D341Med (cell line): ENCODE results near the gene CNEP1R1.
A peak's percentile ranks its signal among the peaks of the same experiment; 100 is the strongest.
"Not testable (repeated sequence)": the region's sequence is repeated elsewhere in the genome, so short reads cannot be mapped to it uniquely, and the experiment has no call there.

Source experiments
- DNase-seq: peaks from one replicate; pipeline ENCODE4 v3.0.0; 2012; ENCODE audit warnings: low spot score

CNEP1R1 gene, protein sequence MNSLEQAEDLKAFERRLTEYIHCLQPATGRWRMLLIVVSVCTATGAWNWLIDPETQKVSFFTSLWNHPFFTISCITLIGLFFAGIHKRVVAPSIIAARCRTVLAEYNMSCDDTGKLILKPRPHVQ

GRCh38 chr16:50024684-50025536, at the start of gene CNEP1R1:
Gene CNEP1R1, plus strand, starts transcription at chr16:50025225. Its CDS starts 91 bp downstream, at chr16:50025316.
- DNase-seq, result peak; percentile 98

- no peak for DNase-seq
These were observed 47.6 kb upstream of the CNEP1R1 start for GRCh38 chr16:49977427-49977826.

- DNase-seq, result no peak
These were observed 46.3 kb upstream of the CNEP1R1 start for GRCh38 chr16:49978569-49979326.

GRCh38 chr16:49980166-49980565, 44.9 kb upstream of the CNEP1R1 start:
- no peak for DNase-seq

DNA sequence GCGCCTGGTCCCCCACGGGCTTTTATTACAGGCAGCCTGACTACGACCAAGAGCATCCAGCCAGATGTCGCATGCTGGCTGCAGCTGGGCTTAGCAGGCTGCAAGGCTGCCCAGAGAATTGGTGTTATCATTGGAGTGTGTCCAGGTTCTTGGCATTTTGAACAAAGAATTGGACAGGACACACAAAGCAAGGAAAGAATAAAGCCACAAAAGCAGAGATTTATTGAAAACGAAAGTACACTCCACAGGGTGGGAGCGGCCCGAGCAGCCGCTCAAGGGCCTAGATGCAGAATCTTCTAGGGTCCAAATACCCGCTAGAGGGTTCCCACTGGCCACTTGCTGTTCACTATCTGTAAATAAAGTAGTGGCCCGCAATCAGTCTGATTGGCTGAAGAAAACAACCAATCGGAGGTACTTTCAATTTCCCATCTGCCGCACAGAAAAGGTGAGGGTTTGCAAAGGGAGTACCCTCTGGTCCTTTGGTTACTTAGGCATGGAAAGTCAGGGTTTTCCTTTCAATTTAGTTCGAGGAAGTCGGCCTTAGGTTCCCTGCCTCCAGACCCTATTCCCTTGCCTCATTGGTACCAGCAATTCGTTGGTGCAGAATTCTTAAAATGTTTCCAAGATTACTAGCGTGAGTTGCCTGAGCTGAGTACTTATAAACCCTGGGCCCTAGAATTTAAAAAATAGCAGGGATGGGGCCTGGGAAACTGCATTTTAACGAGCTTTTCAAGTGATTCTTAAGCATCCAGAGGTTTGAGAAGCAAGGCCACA, 38.5 kb upstream of the CNEP1R1 start:
- no peak for DNase-seq

DNA sequence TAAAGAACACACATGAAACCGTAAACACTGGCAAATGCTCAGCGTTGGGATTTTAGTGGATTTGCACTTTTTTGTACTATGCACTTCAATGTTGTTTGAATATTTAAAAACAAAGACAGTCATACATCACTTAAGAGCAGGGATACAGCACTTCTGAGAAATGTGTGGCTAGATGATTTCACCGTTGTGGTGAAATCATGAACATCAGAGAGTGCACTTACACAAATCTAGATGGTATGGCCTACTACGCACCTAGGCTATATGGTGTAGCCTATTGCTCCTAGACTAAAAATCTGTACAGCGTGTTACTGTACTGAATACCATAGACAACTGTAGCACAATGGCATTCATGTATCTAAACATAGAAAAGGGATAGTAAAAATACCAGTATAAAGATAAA, 37.6 kb upstream of the CNEP1R1 start:
- no peak for DNase-seq

DNA sequence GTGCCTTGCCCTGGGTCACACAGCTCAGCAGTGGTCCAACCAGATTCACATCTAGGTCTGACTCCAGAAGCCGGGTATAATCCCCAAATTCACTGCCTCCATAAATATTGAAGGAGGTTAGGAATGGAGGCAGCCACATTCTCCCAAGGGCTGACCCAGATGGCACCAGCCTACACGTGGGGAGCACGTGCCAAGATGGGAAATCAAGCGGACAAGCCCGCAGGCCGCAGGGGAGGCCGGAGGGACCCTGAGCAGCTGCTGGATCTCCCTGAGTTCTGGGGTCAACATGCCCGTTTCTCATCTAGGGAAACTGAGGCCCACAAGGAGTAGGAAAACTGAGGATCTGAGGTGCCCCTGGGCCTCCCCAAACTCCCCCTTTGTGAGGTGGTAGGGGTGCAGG, 32.2 kb upstream of the CNEP1R1 start:
- no peak for DNase-seq

GRCh38 chr16:49993579-49993978, 31.4 kb upstream of the CNEP1R1 start:
- no peak for DNase-seq

- DNase-seq, result no peak
These were observed 31.0 kb upstream of the CNEP1R1 start for GRCh38 chr16:49994006-49994405.

GRCh38 chr16:49995720-49996119, 29.3 kb upstream of the CNEP1R1 start:
- no peak for DNase-seq

GRCh38 chr16:49997721-49998251, 27.2 kb upstream of the CNEP1R1 start:
- DNase-seq, result no peak

DNA sequence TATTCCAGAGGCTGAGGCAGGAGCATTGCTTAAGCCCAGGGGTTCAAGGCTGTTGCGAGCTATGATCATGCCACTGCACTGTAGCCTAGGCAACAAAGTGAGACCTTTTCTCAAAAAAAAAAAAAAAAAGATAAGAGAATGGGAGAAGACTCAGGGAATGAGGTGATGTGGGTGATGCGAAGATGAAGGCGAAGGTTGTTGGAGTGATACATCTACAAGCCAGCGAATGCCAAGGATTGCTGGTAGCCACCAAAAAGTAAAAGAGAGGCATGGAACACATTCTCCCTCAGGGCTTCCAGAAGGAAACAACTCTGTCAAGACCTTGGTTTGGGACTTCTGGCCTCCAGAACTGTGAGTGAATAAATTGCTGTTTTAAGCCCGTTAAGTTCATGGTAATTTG, 26.0 kb upstream of the CNEP1R1 start:
- DNase-seq, result no peak

- no peak for DNase-seq
These were observed 23.9 kb upstream of the CNEP1R1 start for GRCh38 chr16:50001144-50001543.

GRCh38 chr16:50002190-50002589, 22.8 kb upstream of the CNEP1R1 start:
- DNase-seq, result no peak

GRCh38 chr16:50004239-50004638, 20.8 kb upstream of the CNEP1R1 start:
- no peak for DNase-seq

- no peak for DNase-seq
These were observed 18.1 kb upstream of the CNEP1R1 start for GRCh38 chr16:50006964-50007363.

- no peak for DNase-seq
These were observed 17.3 kb upstream of the CNEP1R1 start for GRCh38 chr16:50007744-50008143.

DNA sequence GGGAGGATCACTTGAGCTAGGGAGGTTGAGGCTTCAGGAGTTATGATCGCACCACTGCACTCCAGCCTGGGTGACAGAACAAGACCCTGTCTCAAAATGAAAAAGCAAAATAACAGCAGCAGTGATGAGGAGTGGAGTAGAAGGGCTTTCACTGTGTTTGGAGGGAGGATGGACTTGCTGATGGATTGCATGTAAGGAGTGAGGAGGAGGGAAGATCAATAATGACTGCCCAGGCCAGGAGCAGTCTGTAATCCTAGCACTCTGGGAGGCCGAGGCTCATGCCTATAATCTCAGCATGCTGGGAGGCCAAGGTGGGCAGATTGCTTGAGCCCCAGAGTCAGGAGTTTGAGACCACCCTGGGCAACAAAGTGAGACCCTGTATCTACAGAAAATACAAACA, 14.8 kb upstream of the CNEP1R1 start:
- no peak for DNase-seq

GRCh38 chr16:50011707-50012106, 13.3 kb upstream of the CNEP1R1 start:
- no peak for DNase-seq

DNA sequence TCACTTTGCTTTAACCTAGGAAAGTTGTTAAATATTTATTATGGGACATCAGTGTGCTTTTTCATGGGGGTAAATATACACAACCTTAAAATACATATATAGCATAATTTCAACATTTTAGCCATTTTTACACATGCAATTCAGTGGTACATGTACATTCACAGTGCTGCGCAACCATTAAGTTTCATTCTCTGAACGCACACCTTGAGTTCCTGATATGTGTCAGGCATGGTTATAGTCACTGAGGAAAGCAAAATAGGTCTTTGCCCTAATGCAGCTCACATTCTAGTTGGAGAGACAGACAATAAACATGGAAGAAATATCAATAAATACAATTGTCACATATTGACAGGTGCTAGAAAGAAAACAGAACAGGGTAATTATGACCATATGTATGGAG, 12.8 kb upstream of the CNEP1R1 start:
- DNase-seq, result no peak

GRCh38 chr16:50014211-50014610, 10.8 kb upstream of the CNEP1R1 start:
- DNase-seq, result not testable (repeated sequence)

DNA sequence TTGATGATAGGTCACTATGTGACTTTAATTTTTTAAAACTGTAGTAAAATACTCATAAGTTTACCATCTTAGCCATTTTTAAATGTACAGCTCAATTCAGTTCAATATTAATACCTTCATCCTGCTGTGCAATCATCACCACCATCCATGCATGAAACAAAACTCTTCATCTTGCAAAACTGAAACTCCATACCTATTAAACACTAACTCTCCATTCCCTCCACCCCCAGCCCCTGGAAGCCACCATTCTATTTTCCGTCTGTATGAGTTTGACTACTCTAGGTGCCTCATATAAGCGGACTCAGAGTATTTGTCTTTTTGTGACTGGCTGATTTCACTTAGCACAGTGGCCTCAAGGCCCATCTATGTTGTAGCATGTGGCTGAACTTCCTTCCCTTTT, 9.4 kb upstream of the CNEP1R1 start:
- DNase-seq, result no peak
